ENCODE data around the gene CYB561D2.

CYB561D2 gene

GRCh38 chr3:50322386-50323091 is 28.1 kb upstream of the CYB561D2 start, which contains the start of gene HYAL2:
Gene HYAL2, minus strand, starts transcription at chr3:50322745. Its CDS starts 2,256 bp downstream, at chr3:50320489.
- peak within 1 kb of the TSS; percentile 100 for H3K27ac ChIP-seq
- in situ Hi-C loops (cut with HindIII; ENCODE audit: low pct_ligation_motif_present, low sequenced_read_pairs): no loop called here
- no peaks in the 10 kb centered on the region for H3K27me3 ChIP-seq (replicated peaks)
- peaks cover 12% of the 10 kb centered on the region for H3K36me3 ChIP-seq (replicated peaks)
- TF ChIP-seq CTCF (IDR thresholded peaks at IDR 0.05; ENCODE audit: low read depth, low read length, missing control alignments): peak; percentile 1
- peak within 1 kb of the TSS; percentile 78 for H3K4me3 ChIP-seq (ENCODE audit: low read depth, low read length)
- DNase-seq: no peak

- H3K4me3 ChIP-seq (ENCODE audit: low read depth, low read length): no peak overlapping the region
- in situ Hi-C loops (cut with HindIII; ENCODE audit: low pct_ligation_motif_present, low sequenced_read_pairs): no loop called here
- H3K27ac ChIP-seq: no peak overlapping the region
- no peak for DNase-seq
- no peaks in the 10 kb centered on the region for H3K27me3 ChIP-seq (replicated peaks)
- H3K36me3 ChIP-seq (replicated peaks): peaks cover 10% of the 10 kb centered on the region
- TF ChIP-seq CTCF (IDR thresholded peaks at IDR 0.05; ENCODE audit: low read depth, low read length, missing control alignments): no peak
Observed at GRCh38 chr3:50323092-50323600, 27.5 kb upstream of the CYB561D2 start.

GRCh38 chr3:50323614-50324199 is 27.0 kb upstream of the CYB561D2 start:
- H3K4me3 ChIP-seq (ENCODE audit: low read depth, low read length): no peak overlapping the region
- H3K27me3 ChIP-seq (replicated peaks): no peaks in the 10 kb centered on the region
- in situ Hi-C loops (cut with HindIII; ENCODE audit: low pct_ligation_motif_present, low sequenced_read_pairs): no loop called here
- no peak overlapping the region for H3K27ac ChIP-seq
- peak; percentile 8 for TF ChIP-seq CTCF (IDR thresholded peaks at IDR 0.05; ENCODE audit: low read depth, low read length, missing control alignments)
- DNase-seq: no peak
- H3K36me3 ChIP-seq (replicated peaks): peaks cover 8% of the 10 kb centered on the region

- no peaks in the 10 kb centered on the region for H3K27me3 ChIP-seq (replicated peaks)
- H3K27ac ChIP-seq: no peak overlapping the region
- peak; percentile 72 for DNase-seq
- H3K4me3 ChIP-seq (ENCODE audit: low read depth, low read length): no peak overlapping the region
- in situ Hi-C loops (cut with HindIII; ENCODE audit: low pct_ligation_motif_present, low sequenced_read_pairs): no loop called here
- TF ChIP-seq CTCF (IDR thresholded peaks at IDR 0.05; ENCODE audit: low read depth, low read length, missing control alignments): peak; percentile 97
- H3K36me3 ChIP-seq (replicated peaks): peaks cover 10% of the 10 kb centered on the region
Observed at GRCh38 chr3:50324351-50325112, 26.1 kb upstream of the CYB561D2 start.

- TF ChIP-seq CTCF (IDR thresholded peaks at IDR 0.05; ENCODE audit: low read depth, low read length, missing control alignments): no peak
- in situ Hi-C loops (cut with HindIII; ENCODE audit: low pct_ligation_motif_present, low sequenced_read_pairs): no loop called here
- no peak overlapping the region for H3K27ac ChIP-seq
- DNase-seq: no peak
- H3K4me3 ChIP-seq (ENCODE audit: low read depth, low read length): no peak overlapping the region
- H3K36me3 ChIP-seq (replicated peaks): peaks cover 12% of the 10 kb centered on the region
- no peaks in the 10 kb centered on the region for H3K27me3 ChIP-seq (replicated peaks)
Observed at GRCh38 chr3:50325113-50325480, 25.6 kb upstream of the CYB561D2 start.

All from brain microvascular endothelial cell (primary cell).